SK-N-SH treated with all-trans-retinoic acid at 6 μM for 48 hours (cell line): ENCODE results near the gene CDCA5.

Source experiments
- ATAC-seq: fragments of 200-7000 bp; cut with Tn5 transposase; 3 replicates; pipeline ENCODE4 v1.9.1; 2020; ENCODE audit warnings: mild to moderate bottlenecking, moderate library complexity
- ARNTL ChIP-seq: fragments of 450-650 bp; formaldehyde crosslinking; IDR thresholded peaks from 2 replicates; pipeline ENCODE4 v1.5.0; 2020; ENCODE audit warnings: low read depth, mild to moderate bottlenecking, moderate library complexity, borderline replicate concordance
- BACH2 ChIP-seq: fragments of 250-450 bp; sonication (Bioruptor Pico); IDR thresholded peaks from 2 replicates; pipeline ENCODE4 v1.9.0; 2021; ENCODE audit warnings: mild to moderate bottlenecking, borderline replicate concordance
- CSDC2 ChIP-seq: fragments of 250-450 bp; sonication (Bioruptor Pico); IDR thresholded peaks from 2 replicates; pipeline ENCODE4 v1.5.0; 2020; ENCODE audit warnings: mild to moderate bottlenecking, moderate library complexity
- ESRRG ChIP-seq: fragments of 250-450 bp; sonication (Bioruptor Pico); IDR thresholded peaks from 2 replicates; pipeline ENCODE4 v1.6.1; 2021; ENCODE audit warnings: mild to moderate bottlenecking
- GLIS3 ChIP-seq: fragments of 250-450 bp; sonication (Bioruptor Pico); IDR thresholded peaks from 2 replicates; pipeline ENCODE4 v1.5.0; 2020; ENCODE audit warnings: mild to moderate bottlenecking, moderate library complexity
- ISL1 ChIP-seq: fragments of 250-450 bp; sonication (Bioruptor Pico); IDR thresholded peaks from 2 replicates; pipeline ENCODE4 v2.1.2; 2022; ENCODE audit warnings: mild to moderate bottlenecking, moderate library complexity
- OSR1 ChIP-seq: fragments of 250-450 bp; sonication (Bioruptor Pico); IDR thresholded peaks from 2 replicates; pipeline ENCODE4 v1.8.0; 2022; ENCODE audit warnings: moderate library complexity, mild to moderate bottlenecking, inconsistent platforms
- PPARA ChIP-seq: fragments of 250-450 bp; sonication (Bioruptor Pico); IDR thresholded peaks from 2 replicates; pipeline ENCODE4 v1.5.0; 2020; ENCODE audit warnings: mild to moderate bottlenecking, borderline replicate concordance
- RARB ChIP-seq: fragments of 250-450 bp; sonication (Bioruptor Pico); IDR thresholded peaks from 2 replicates; pipeline ENCODE4 v1.8.0; 2021; ENCODE audit warnings: mild to moderate bottlenecking, moderate library complexity
- TCF4 ChIP-seq: fragments of 250-450 bp; sonication (Bioruptor Pico); IDR thresholded peaks from 2 replicates; pipeline ENCODE4 v1.8.0; 2021; ENCODE audit warnings: mild to moderate bottlenecking, moderate library complexity, borderline replicate concordance
- TOX ChIP-seq: fragments of 250-450 bp; sonication (Bioruptor Pico); IDR thresholded peaks from 2 replicates; pipeline ENCODE4 v1.8.0; 2021; ENCODE audit warnings: mild to moderate bottlenecking, moderate library complexity, borderline replicate concordance
- ZC3H10 ChIP-seq: fragments of 250-450 bp; sonication (Bioruptor Pico); IDR thresholded peaks from 2 replicates; pipeline ENCODE4 v1.5.1; 2021; ENCODE audit warnings: mild to moderate bottlenecking, moderate library complexity
- ZFP3 ChIP-seq: fragments of 250-450 bp; sonication (Bioruptor Pico); IDR thresholded peaks from 2 replicates; pipeline ENCODE4 v1.5.0; 2020; ENCODE audit warnings: mild to moderate bottlenecking, moderate library complexity
- ZFP30 ChIP-seq: fragments of 450-650 bp; formaldehyde crosslinking; IDR thresholded peaks from 2 replicates; pipeline ENCODE4 v1.5.0; 2022; ENCODE audit warnings: mild to moderate bottlenecking, moderate library complexity
- ZNF565 ChIP-seq: fragments of 450-650 bp; formaldehyde crosslinking; conservative IDR thresholded peaks from 2 replicates; pipeline ENCODE4 v1.5.0; 2020; ENCODE audit warnings: low read depth, mild to moderate bottlenecking, moderate library complexity
- ZNF70 ChIP-seq: fragments of 450-650 bp; formaldehyde crosslinking; IDR thresholded peaks from 2 replicates; pipeline ENCODE4 v1.5.0; 2020; ENCODE audit warnings: mild to moderate bottlenecking, moderate library complexity
- ZNF8 ChIP-seq: fragments of 450-650 bp; formaldehyde crosslinking; IDR thresholded peaks from 2 replicates; pipeline ENCODE4 v1.5.0; 2020; ENCODE audit warnings: mild to moderate bottlenecking, moderate library complexity
- TF ChIP-seq, protein P1 (sequence below): fragments of 250-450 bp; sonication (Bioruptor Pico); IDR thresholded peaks from 2 replicates; pipeline ENCODE4 v1.5.0; 2020; ENCODE audit warnings: mild to moderate bottlenecking, moderate library complexity
- TF ChIP-seq, protein P2 (sequence below): fragments of 250-450 bp; sonication (Bioruptor Pico); IDR thresholded peaks from 2 replicates; pipeline ENCODE4 v1.5.1; 2020; ENCODE audit warnings: low read depth, mild to moderate bottlenecking, moderate library complexity
- TF ChIP-seq, protein P3 (sequence below): fragments of 250-450 bp; sonication (Bioruptor Pico); IDR thresholded peaks from 2 replicates; pipeline ENCODE4 v1.8.0; 2021; ENCODE audit warnings: low read depth, mild to moderate bottlenecking, moderate library complexity, borderline replicate concordance
- TF ChIP-seq, protein P4 (sequence below): fragments of 250-450 bp; sonication (Bioruptor Pico); IDR thresholded peaks from 2 replicates; pipeline ENCODE4 v1.8.0; 2020; ENCODE audit warnings: mild to moderate bottlenecking, moderate library complexity, borderline replicate concordance

Gene CDCA5, protein sequence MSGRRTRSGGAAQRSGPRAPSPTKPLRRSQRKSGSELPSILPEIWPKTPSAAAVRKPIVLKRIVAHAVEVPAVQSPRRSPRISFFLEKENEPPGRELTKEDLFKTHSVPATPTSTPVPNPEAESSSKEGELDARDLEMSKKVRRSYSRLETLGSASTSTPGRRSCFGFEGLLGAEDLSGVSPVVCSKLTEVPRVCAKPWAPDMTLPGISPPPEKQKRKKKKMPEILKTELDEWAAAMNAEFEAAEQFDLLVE

DNA sequence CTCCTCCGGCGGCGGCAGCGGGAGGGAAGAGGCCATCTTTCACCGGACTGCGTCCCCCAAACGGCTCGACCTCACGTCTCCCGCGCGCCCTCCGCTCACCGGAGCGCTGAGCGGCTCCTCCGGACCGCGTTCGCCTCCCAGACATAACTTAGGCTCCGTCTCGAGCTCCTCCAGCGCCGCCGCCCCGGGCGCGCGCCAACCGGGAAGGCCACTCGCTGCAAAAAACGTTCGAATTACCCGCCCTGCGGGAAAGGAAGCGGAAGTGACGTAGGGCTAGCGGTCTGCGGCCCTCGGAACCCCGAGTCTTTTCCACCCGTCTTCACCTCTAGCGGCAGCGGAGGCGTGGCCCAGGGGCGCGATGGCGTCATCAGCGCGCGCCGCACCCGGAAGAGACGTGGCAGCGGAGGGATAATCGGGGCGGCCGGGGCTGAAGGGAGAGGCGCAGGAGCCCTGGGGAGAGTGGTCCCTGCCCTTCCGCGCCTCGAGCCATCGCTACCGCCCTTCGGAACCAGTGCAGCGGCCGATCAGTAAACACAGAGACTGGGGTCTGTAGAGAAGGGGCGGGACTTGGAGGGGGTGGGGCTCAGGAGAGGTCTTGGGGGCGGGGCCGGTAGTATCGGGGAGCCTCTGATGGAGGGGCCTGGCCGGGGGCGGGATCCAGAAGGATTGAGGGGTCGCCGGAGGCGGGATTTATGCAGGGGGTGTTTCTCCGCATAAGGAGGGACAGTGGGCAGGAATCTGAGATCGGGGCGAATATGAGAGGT lies at the start of gene CDCA5, which contains the start of gene ZFPL1:
Gene CDCA5, minus strand, starts transcription at position 207 of the 764 bp plus-strand sequence. Its CDS starts 62 bp downstream, at position 145.
Gene ZFPL1, plus strand, starts transcription at position 389 of the 764 bp plus-strand sequence. CDS start 477 bp downstream, outside the sequence.
- ATAC-seq = peak; percentile 88
- TF ChIP-seq PPARA (CRISPR knock-in tag) (no peak), ISL1 (CRISPR knock-in tag) (no peak), TOX (CRISPR knock-in tag) (no peak), ZNF8 (no peak), GLIS3 (CRISPR knock-in tag) (no peak), ZC3H10 (no peak), ESRRG (CRISPR knock-in tag) (no peak), ZNF565 (CRISPR knock-in tag) (no peak), ARNTL (no peak), ZNF70 (no peak), OSR1 (no peak), ZFP30 (CRISPR knock-in tag) (no peak)
- TF ChIP-seq, protein P1, sequence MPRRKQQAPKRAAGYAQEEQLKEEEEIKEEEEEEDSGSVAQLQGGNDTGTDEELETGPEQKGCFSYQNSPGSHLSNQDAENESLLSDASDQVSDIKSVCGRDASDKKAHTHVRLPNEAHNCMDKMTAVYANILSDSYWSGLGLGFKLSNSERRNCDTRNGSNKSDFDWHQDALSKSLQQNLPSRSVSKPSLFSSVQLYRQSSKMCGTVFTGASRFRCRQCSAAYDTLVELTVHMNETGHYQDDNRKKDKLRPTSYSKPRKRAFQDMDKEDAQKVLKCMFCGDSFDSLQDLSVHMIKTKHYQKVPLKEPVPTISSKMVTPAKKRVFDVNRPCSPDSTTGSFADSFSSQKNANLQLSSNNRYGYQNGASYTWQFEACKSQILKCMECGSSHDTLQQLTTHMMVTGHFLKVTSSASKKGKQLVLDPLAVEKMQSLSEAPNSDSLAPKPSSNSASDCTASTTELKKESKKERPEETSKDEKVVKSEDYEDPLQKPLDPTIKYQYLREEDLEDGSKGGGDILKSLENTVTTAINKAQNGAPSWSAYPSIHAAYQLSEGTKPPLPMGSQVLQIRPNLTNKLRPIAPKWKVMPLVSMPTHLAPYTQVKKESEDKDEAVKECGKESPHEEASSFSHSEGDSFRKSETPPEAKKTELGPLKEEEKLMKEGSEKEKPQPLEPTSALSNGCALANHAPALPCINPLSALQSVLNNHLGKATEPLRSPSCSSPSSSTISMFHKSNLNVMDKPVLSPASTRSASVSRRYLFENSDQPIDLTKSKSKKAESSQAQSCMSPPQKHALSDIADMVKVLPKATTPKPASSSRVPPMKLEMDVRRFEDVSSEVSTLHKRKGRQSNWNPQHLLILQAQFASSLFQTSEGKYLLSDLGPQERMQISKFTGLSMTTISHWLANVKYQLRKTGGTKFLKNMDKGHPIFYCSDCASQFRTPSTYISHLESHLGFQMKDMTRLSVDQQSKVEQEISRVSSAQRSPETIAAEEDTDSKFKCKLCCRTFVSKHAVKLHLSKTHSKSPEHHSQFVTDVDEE (CRISPR knock-in tag) = no peak
- TF ChIP-seq, protein P2, sequence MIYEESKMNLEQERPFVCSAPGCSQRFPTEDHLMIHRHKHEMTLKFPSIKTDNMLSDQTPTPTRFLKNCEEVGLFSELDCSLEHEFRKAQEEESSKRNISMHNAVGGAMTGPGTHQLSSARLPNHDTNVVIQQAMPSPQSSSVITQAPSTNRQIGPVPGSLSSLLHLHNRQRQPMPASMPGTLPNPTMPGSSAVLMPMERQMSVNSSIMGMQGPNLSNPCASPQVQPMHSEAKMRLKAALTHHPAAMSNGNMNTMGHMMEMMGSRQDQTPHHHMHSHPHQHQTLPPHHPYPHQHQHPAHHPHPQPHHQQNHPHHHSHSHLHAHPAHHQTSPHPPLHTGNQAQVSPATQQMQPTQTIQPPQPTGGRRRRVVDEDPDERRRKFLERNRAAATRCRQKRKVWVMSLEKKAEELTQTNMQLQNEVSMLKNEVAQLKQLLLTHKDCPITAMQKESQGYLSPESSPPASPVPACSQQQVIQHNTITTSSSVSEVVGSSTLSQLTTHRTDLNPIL = no peak
- TF ChIP-seq, protein P3, sequence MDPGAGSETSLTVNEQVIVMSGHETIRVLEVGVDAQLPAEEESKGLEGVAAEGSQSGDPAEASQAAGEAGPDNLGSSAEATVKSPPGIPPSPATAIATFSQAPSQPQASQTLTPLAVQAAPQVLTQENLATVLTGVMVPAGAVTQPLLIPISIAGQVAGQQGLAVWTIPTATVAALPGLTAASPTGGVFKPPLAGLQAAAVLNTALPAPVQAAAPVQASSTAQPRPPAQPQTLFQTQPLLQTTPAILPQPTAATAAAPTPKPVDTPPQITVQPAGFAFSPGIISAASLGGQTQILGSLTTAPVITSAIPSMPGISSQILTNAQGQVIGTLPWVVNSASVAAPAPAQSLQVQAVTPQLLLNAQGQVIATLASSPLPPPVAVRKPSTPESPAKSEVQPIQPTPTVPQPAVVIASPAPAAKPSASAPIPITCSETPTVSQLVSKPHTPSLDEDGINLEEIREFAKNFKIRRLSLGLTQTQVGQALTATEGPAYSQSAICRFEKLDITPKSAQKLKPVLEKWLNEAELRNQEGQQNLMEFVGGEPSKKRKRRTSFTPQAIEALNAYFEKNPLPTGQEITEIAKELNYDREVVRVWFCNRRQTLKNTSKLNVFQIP (CRISPR knock-in tag) = no peak

DNA sequence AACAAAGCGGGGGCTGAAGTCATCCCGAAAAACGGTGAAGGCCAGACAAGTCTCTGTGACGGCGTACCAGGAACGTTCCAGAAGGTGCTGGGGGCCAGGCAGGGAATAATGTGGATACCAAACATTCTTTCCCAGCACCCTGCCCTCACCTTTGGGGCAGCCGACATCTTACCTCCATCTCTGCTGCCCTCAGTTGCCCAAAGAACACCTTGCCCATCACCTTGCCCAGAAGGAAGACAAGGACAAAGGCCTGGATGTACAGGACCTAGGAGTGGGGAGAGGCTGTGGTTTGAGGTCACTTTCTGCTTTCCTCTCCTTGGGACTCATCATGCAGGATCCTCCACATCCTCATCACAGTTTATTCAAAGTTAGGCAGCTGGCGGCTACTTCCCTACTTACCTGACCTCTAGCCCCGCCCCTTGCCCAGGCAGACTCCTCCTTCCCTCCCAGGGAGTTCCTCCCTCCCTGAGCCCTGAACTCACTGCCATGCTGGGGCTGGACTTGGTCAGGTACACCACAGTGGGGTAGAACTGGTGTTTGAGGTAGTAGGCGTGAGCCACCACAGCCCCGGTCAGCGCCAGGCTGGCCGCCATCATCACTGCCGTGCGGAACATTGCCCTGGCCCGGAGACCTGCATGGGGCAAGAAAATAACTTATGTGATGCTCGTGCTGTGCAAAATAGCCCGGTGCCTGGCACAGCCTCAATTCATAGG lies 49.3 kb upstream of the CDCA5 start:
- TF ChIP-seq ZFP3 (CRISPR knock-in tag) = no peak
- TF ChIP-seq ZNF70 = no peak
- TF ChIP-seq, protein P2 = no peak
- TF ChIP-seq ZFP30 (CRISPR knock-in tag) = no peak
- no peak for TF ChIP-seq BACH2
- TF ChIP-seq, protein P1 (CRISPR knock-in tag) = no peak
- TF ChIP-seq GLIS3 (CRISPR knock-in tag) = no peak
- no peak for TF ChIP-seq ZC3H10
- no peak for TF ChIP-seq RARB (CRISPR knock-in tag)
- TF ChIP-seq TCF4 (CRISPR knock-in tag) = no peak
- TF ChIP-seq, protein P4, sequence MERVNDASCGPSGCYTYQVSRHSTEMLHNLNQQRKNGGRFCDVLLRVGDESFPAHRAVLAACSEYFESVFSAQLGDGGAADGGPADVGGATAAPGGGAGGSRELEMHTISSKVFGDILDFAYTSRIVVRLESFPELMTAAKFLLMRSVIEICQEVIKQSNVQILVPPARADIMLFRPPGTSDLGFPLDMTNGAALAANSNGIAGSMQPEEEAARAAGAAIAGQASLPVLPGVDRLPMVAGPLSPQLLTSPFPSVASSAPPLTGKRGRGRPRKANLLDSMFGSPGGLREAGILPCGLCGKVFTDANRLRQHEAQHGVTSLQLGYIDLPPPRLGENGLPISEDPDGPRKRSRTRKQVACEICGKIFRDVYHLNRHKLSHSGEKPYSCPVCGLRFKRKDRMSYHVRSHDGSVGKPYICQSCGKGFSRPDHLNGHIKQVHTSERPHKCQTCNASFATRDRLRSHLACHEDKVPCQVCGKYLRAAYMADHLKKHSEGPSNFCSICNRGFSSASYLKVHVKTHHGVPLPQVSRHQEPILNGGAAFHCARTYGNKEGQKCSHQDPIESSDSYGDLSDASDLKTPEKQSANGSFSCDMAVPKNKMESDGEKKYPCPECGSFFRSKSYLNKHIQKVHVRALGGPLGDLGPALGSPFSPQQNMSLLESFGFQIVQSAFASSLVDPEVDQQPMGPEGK (CRISPR knock-in tag) = no peak
- no peak for TF ChIP-seq CSDC2 (CRISPR knock-in tag)
- TF ChIP-seq ESRRG (CRISPR knock-in tag) = no peak
- no peak for TF ChIP-seq ZNF565 (CRISPR knock-in tag)
- ATAC-seq = no peak
